H9 (cell line): ENCODE data around the gene HLF. TPM values are rescaled to one million over a fixed set of nuclear protein-coding genes. Genes with fewer than 3 reads are reported as not detected.

Experiments used
- DNase-seq: peaks from one replicate; pipeline ENCODE4 v3.0.0-alpha.2; 2017
- H2AFZ ChIP-seq: one replicate; pipeline ENCODE4 v1.6.1; 2013; ENCODE audit warnings: mild to moderate bottlenecking, low read length, control low read depth, moderate library complexity
- H2AK5ac ChIP-seq: 2 replicates; pipeline ENCODE4 v1.6.1; 2013; ENCODE audit warnings: low read length, control low read depth, mixed read lengths; ENCODE audit not compliant: insufficient read length
- H2BK120ac ChIP-seq: one replicate; pipeline ENCODE4 v1.6.1; 2013; ENCODE audit warnings: low read depth, mild to moderate bottlenecking, low read length, control low read depth, inconsistent platforms; ENCODE audit not compliant: poor library complexity, severe bottlenecking
- H2BK12ac ChIP-seq: 2 replicates; pipeline ENCODE4 v1.6.1; 2013; ENCODE audit warnings: low read length, control low read depth, mixed read lengths, low read depth; ENCODE audit not compliant: insufficient read length
- H2BK15ac ChIP-seq: 2 replicates; pipeline ENCODE4 v1.6.1; 2013; ENCODE audit warnings: low read depth, low read length, control low read depth
- H2BK20ac ChIP-seq: one replicate; pipeline ENCODE4 v1.6.1; 2013; ENCODE audit warnings: low read depth, mild to moderate bottlenecking, low read length, control low read depth, inconsistent platforms; ENCODE audit not compliant: poor library complexity, severe bottlenecking
- H2BK5ac ChIP-seq: 2 replicates; pipeline ENCODE4 v1.6.1; 2013; ENCODE audit warnings: low read length, control low read depth, mixed read lengths; ENCODE audit not compliant: insufficient read length
- H3K14ac ChIP-seq: 2 replicates; pipeline ENCODE4 v1.6.1; 2013; ENCODE audit warnings: low read length, control low read depth; ENCODE audit not compliant: insufficient read depth
- H3K18ac ChIP-seq: 2 replicates; pipeline ENCODE4 v1.6.1; 2013; ENCODE audit warnings: low read depth, mild to moderate bottlenecking, mixed read lengths, low read length, control low read depth; ENCODE audit not compliant: insufficient read length
- H3K23ac ChIP-seq: 2 replicates; pipeline ENCODE4 v1.6.1; 2013; ENCODE audit warnings: low read length, control low read depth, mixed read lengths, low read depth; ENCODE audit not compliant: insufficient read length
- H3K23me2 ChIP-seq: 2 replicates; pipeline ENCODE4 v1.6.1; 2013; ENCODE audit warnings: low read depth, mild to moderate bottlenecking, mixed read lengths, low read length, control low read depth; ENCODE audit not compliant: insufficient read length, poor library complexity, severe bottlenecking
- H3K27ac ChIP-seq: 2 replicates; pipeline ENCODE4 v1.5.1; 2013; ENCODE audit warnings: low read length, control low read depth, mixed read lengths, low read depth; ENCODE audit not compliant: insufficient read length
- H3K27me3 ChIP-seq: 2 replicates; pipeline ENCODE4 v1.6.1; 2013; ENCODE audit warnings: low read length, control low read depth, inconsistent platforms; ENCODE audit not compliant: insufficient read depth
- H3K4ac ChIP-seq: 2 replicates; pipeline ENCODE4 v1.6.1; 2013; ENCODE audit warnings: low read depth, mild to moderate bottlenecking, control low read depth, inconsistent platforms, low read length, moderate library complexity
- H3K4me1 ChIP-seq: 2 replicates; pipeline ENCODE4 v1.6.1; 2013; ENCODE audit warnings: low read length, control low read depth, inconsistent platforms; ENCODE audit not compliant: insufficient read depth
- H3K4me2 ChIP-seq: 2 replicates; pipeline ENCODE4 v1.6.1; 2013; ENCODE audit warnings: low read length, control low read depth, mixed read lengths; ENCODE audit not compliant: insufficient read length, insufficient read depth
- H3K56ac ChIP-seq: 2 replicates; pipeline ENCODE4 v1.6.1; 2013; ENCODE audit warnings: low read depth, mild to moderate bottlenecking, mixed read lengths, low read length, control low read depth; ENCODE audit not compliant: insufficient read length
- H3K79me1 ChIP-seq: 2 replicates; pipeline ENCODE4 v1.6.1; 2013; ENCODE audit warnings: low read depth, mild to moderate bottlenecking, moderate library complexity, low read length, control low read depth, inconsistent platforms; ENCODE audit not compliant: insufficient read depth, poor library complexity, severe bottlenecking
- H3K79me2 ChIP-seq: 2 replicates; pipeline ENCODE4 v1.6.1; 2013; ENCODE audit warnings: low read length, control low read depth, inconsistent platforms; ENCODE audit not compliant: insufficient read depth
- H3K9ac ChIP-seq: 2 replicates; pipeline ENCODE4 v1.6.1; 2013; ENCODE audit warnings: low read length, control low read depth, mixed read lengths; ENCODE audit not compliant: insufficient read length; ENCODE audit errors: extremely low read depth
- H3K9me3 ChIP-seq: one replicate; pipeline ENCODE4 v1.6.1; 2013; ENCODE audit warnings: low read depth, low read length, inconsistent platforms; ENCODE audit not compliant: control insufficient read depth
- H3T11ph ChIP-seq: one replicate; pipeline ENCODE4 v1.6.1; 2013; ENCODE audit warnings: mild to moderate bottlenecking, low read length, control low read depth, inconsistent platforms
- H4K20me1 ChIP-seq: one replicate; pipeline ENCODE4 v1.6.1; 2013; ENCODE audit not compliant: control insufficient read depth, insufficient read length, insufficient read depth
- H4K5ac ChIP-seq: 2 replicates; pipeline ENCODE4 v1.6.1; 2013; ENCODE audit warnings: low read depth, mild to moderate bottlenecking, mixed read lengths, low read length, control low read depth; ENCODE audit not compliant: insufficient read length
- H4K8ac ChIP-seq: replicated peaks from 2 replicates; pipeline ENCODE4 v1.6.1; 2013; ENCODE audit warnings: low read length, control low read depth, mixed read lengths, low read depth; ENCODE audit not compliant: insufficient read length
- H4K91ac ChIP-seq: 2 replicates; pipeline ENCODE4 v1.6.1; 2013; ENCODE audit warnings: low read depth, mild to moderate bottlenecking, moderate library complexity, mixed read lengths, low read length, control low read depth; ENCODE audit not compliant: insufficient read length
- H3K27ac Mint-ChIP-seq, 3 experiments: 2 replicates in 2 of 3; 3 replicates in 1 of 3; pipeline ENCODE4 v1.8.0; 2020 to 2021; ENCODE audit warnings: mixed read lengths in 3 of 3, mild to moderate bottlenecking in 1 of 3, moderate library complexity in 1 of 3
- H3K27me3 Mint-ChIP-seq: 2 replicates; pipeline ENCODE4 v1.8.0; 2021; ENCODE audit warnings: low read depth, mild to moderate bottlenecking, moderate library complexity, mixed read lengths
- H3K36me3 Mint-ChIP-seq, 3 experiments: 2 replicates in 2 of 3; 3 replicates in 1 of 3; pipeline ENCODE4 v1.8.0; 2020 to 2021; ENCODE audit warnings: low read depth in 3 of 3, mixed read lengths in 3 of 3; ENCODE audit not compliant: insufficient read depth in 1 of 3
- H3K4me1 Mint-ChIP-seq, 2 experiments: 2 replicates each; pipeline ENCODE4 v1.8.0; 2020; ENCODE audit warnings: mixed read lengths in 2 of 2
- H3K4me3 Mint-ChIP-seq, 2 experiments: 2 replicates in 1 of 2; 3 replicates in 1 of 2; pipeline ENCODE4 v1.8.0; 2020 to 2021; ENCODE audit warnings: mild to moderate bottlenecking in 2 of 2, mixed read lengths in 2 of 2, moderate library complexity in 1 of 2
- H3K9me3 Mint-ChIP-seq, 2 experiments: 2 replicates in 1 of 2; 3 replicates in 1 of 2; pipeline ENCODE4 v1.8.0; 2020; ENCODE audit warnings: mild to moderate bottlenecking in 2 of 2, mixed read lengths in 2 of 2, moderate library complexity in 1 of 2
- WGBS: extraction: QIAGEN DNeasy Blood & Tissue Kit; methylation state at CpG from one replicate; pipeline ENCODE4 v1.1.7; 2013; ENCODE audit warnings: missing lambda C conversion rate, low lambda C conversion rate, mixed read lengths; ENCODE audit not compliant: insufficient read length; ENCODE audit errors: extremely low coverage; 5-methylcytosine and 5-hydroxymethylcytosine counted together
- total RNA-seq: library from RNA; stranded (reverse); gene quantifications from 2 replicates; pipeline ENCODE4 v1.2.1, GENCODE V29; 2021
- TF ChIP-seq, protein P1 (sequence below): fragments of 200-600 bp; sonication (generic); conservative IDR thresholded peaks from 3 replicates; pipeline ENCODE4 v1.8.0; 2021; ENCODE audit warnings: antibody characterized with exemption, mild to moderate bottlenecking

The HLF gene
- total RNA-seq, 1 experiment from 2014 or later: 0.17 TPM

DNA sequence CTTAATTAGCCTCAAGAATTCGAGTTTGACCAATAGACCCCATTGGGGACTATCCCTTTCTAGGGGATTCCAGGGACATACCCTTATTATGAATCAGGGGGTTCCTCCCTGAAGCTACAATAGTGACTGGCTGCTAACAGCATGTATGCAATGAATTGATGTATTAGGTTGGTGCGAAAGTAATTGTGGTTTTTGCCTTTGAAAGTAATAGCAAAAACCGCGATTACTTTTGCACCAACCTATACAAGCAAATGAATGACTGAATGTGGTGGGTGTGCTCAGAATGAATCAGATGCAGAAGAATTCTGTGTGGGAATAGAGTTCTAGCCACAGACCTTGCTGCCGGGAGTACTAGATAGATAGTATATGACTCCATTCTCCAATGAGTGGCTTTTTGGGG, 76.7 kb downstream of the HLF start:
- H3K79me2 ChIP-seq: no peaks in the 10 kb centered on the region
- H3T11ph ChIP-seq: no peak overlapping the region
- no peak overlapping the region for H4K91ac ChIP-seq
- H3K4me2 ChIP-seq: no peak overlapping the region
- H2BK5ac ChIP-seq: no peak overlapping the region
- no peak overlapping the region for H3K4ac ChIP-seq
- no CpG with 5 or more reads among the region's 5 CpGs for WGBS
- peaks cover 1% of the 10 kb centered on the region in 2 experiments; a peak in 3 of 4 replicates for H3K4me1 Mint-ChIP-seq
- H3K4me1 ChIP-seq: no peaks in the 10 kb centered on the region
- no peak overlapping the region for H2AK5ac ChIP-seq
- no peak overlapping the region for H3K23ac ChIP-seq
- H2BK20ac ChIP-seq: no peak overlapping the region
- H3K14ac ChIP-seq: no peak overlapping the region
- H3K36me3 Mint-ChIP-seq: peaks cover 0 to 7% (median 1%) of the 10 kb centered on the region in 3 experiments
- H2BK15ac ChIP-seq: no peak overlapping the region
- TF ChIP-seq, protein P1, sequence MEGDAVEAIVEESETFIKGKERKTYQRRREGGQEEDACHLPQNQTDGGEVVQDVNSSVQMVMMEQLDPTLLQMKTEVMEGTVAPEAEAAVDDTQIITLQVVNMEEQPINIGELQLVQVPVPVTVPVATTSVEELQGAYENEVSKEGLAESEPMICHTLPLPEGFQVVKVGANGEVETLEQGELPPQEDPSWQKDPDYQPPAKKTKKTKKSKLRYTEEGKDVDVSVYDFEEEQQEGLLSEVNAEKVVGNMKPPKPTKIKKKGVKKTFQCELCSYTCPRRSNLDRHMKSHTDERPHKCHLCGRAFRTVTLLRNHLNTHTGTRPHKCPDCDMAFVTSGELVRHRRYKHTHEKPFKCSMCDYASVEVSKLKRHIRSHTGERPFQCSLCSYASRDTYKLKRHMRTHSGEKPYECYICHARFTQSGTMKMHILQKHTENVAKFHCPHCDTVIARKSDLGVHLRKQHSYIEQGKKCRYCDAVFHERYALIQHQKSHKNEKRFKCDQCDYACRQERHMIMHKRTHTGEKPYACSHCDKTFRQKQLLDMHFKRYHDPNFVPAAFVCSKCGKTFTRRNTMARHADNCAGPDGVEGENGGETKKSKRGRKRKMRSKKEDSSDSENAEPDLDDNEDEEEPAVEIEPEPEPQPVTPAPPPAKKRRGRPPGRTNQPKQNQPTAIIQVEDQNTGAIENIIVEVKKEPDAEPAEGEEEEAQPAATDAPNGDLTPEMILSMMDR: no peak
- H3K27ac Mint-ChIP-seq: no peak overlapping the region
- peaks cover 1% of the 10 kb centered on the region for H3K27me3 Mint-ChIP-seq
- H3K27ac ChIP-seq: no peak overlapping the region
- no peak overlapping the region for H2AFZ ChIP-seq
- H2BK12ac ChIP-seq: no peak overlapping the region
- no peak overlapping the region for H3K9ac ChIP-seq
- no peak overlapping the region for H3K18ac ChIP-seq
- no peak for DNase-seq
- no peak overlapping the region for H2BK120ac ChIP-seq
- no peak overlapping the region for H3K4me3 Mint-ChIP-seq
- H3K56ac ChIP-seq: no peak overlapping the region
- no peak overlapping the region for H4K8ac ChIP-seq
- H3K27me3 ChIP-seq: no peaks in the 10 kb centered on the region
- H4K5ac ChIP-seq: no peak overlapping the region
- H3K23me2 ChIP-seq: no peaks in the 10 kb centered on the region
- H3K9me3 Mint-ChIP-seq: peaks cover 3 to 6% of the 10 kb centered on the region in 2 experiments; a peak in 4 of 5 replicates
- no peaks in the 10 kb centered on the region for H4K20me1 ChIP-seq
- H3K9me3 ChIP-seq: no peaks in the 10 kb centered on the region
- H3K79me1 ChIP-seq: no peaks in the 10 kb centered on the region
